ENCODE data around the gene SLK.

SLK gene

DNA sequence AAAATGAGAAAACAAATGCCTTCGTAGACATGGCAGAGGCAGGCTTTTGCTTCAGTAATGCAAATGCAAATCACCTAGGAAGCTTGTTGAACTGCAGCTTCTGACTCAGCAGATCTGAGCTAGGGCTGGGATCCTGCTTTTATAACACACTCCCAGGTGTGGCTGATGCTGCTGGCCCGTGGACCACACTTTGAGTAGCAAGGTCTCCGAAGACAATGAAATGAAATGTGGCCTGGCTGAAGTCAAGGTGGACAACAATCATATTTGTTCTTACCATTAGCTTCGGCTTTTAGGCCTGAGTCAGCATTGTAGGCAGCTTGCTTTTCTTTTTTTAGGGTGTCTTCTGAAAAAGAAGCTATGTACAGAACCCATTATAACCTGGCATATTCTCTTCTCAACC is 92.4 kb downstream of the SLK start:
- DNase-seq = no peak

DNA sequence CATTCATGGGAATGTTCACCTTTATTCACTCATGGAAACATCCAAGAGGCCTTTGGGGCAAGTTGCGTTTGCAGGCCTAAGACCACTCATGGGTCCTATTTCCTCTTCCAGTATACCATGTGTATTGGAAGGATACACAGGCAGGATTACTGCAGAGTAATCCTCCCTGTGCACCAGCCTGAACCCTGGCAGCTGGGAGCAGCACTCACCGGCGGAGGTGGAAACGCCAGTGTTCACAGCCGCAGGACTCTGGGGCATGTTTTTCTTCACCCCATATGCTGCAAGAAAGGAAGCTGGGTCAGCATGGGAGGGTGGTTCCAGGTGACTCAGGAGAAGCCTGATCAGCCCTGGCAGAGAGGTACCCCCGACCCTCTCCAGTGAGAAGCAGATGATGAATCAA is 94.3 kb downstream of the SLK start:
- DNase-seq = no peak

DNA sequence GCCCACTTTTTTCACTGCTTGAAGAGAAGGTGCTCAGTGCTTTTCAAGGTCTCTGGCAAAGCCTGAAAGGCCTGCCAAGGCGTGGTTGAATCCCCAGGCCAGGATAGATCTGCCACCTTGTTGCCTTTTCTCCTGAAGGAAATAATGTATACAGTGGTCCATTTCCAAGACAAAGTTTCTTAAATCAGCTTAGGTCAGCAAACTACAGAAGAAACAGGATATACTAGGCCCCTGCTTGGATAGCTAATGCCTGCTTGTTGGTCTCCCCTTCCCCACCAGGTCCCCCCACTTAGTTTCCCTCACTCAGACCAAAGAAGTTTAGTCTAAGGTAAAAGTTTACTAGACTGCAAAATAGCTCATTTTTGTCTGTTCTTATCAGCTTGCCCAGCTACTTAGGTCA is 98.8 kb downstream of the SLK start:
- no peak for DNase-seq

DNA sequence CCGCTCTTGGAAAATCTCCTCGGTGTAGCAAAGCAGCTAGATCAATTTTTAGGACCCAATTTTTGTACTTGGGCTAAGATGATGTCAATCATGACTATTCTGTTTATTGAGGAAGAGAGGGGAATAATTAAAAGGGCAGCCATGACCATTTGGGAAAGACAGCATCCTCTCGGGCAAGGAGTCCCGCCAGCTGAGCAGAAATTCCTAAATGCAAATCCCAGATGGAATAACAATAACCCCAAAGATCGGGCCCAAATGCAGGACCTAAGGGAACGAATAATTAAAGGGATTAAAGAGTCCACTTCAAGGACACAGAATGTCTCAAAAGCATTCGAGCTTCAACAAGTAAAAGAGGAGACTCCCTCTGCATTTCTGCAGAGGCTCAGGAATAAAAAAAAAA is 100.0 kb downstream of the SLK start:
- no peak for DNase-seq

DNA sequence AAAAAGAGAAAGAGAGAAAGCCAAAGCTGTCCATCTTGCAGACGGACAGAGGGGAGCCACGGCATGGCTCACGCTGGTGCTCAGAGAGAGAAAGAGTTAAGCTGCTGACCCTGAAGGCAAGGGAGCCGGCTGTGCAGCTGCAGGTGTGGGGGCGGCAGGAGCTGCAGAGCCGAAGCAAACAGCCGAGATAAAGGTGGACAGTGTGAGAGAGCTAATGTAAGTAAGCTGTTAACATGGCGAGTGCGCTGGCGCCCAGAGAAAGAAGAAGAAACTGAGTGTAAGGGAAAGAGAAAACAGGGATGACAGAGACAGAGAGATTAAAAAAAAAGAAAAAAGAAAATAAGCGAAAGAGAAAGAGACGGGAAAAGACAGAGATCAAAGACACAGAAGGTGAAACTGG is 100.6 kb downstream of the SLK start:
- DNase-seq = no peak

DNA sequence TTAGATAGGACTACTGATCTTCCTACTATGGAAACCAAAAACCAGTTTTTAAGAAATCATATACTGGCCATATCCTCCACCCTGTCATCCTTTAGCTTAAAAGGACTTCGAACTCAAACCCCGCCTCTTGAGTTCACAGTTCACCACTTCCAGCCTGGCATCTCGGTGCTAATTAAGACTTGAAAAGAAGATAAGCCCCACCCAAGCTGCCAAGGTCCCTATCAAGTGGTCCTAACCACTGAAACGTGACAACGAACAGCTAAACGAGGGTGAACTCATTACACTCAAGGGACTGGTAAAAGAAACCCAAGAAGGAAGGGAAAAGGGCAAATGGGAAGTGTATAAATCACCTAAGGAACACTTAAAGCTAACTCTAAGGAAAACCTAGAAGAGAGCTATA is 102.7 kb downstream of the SLK start:
- DNase-seq = no peak

DNA sequence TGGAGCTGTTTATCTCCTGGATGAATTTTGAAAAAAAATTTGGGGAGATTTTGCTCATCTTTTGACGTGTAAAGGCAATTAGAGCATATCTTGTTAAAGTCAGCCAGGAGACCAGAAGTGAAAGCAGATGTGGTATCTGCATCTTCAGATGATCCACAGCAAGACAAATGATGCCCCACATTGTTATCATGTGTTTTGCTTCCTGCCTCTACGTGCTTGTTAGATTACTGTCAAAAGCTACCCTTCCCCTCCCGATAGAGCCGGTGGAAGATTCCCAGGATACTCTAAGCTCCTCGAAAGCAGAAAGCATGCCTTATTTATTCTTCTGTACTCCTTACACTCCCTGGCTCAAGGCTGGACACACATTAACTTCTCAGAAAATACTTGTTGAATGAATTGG is 105.8 kb downstream of the SLK start:
- no peak for DNase-seq

DNA sequence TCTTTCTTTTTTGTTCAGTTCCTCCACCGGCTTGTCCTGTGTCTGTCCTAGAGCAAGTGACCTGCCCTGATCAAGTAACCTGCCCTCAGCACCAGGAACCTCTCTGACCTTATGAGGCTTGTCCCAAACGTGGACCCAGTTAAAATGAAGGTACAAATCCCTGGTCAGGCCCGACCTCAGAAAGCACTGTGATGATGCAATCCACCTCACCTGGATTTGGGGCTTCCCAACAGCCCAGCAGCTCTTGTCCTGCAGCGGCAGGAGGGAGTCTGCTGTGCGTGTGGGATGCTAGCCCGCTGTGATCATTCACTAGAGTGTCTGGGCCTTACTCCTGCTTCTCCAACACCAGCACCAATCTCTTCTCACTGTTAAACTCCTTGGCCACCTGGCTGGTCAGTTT is 107.6 kb downstream of the SLK start:
- no peak for DNase-seq

DNA sequence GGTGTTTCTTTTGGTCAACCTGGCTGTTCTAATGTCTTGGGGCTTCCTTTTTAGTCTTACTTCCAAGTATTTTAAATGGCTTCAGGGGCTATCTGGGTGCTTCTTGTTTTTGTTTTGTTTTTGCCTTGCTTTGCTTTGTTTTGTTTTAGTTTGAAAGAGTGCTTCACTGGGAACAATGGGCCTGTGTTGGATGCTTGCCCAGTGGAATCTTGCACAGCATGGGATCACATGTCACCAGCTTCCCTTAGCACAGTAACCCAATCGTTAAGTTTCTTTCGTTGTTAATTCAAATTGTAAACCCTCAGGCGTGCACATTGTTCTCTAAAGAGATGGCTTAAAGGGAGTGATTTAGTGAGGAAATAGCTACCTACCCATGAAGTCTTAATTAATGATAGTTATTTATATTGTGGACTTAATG is 109.8 kb downstream of the SLK start:
- DNase-seq = peak; percentile 55

DNA sequence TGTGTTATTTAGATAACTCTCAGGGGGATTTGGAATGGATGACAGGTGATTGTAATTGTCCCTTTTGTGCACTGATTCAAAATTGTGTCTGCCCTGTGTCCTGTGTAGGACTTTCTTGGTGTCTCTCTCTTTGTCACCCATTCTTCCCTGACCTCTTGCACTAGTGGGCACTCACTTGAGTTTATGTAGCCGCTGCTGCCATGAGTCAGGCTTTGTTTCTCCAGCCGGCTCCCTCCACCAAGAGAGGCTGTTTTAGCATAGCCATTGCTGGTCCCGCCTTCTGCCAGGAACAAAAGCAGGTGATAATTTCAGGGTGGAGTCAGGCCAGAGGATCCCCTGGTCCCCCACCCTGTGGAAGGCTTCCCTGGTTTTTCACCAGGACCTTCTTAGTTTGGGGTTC is 110.3 kb downstream of the SLK start:
- DNase-seq = no peak

DNA sequence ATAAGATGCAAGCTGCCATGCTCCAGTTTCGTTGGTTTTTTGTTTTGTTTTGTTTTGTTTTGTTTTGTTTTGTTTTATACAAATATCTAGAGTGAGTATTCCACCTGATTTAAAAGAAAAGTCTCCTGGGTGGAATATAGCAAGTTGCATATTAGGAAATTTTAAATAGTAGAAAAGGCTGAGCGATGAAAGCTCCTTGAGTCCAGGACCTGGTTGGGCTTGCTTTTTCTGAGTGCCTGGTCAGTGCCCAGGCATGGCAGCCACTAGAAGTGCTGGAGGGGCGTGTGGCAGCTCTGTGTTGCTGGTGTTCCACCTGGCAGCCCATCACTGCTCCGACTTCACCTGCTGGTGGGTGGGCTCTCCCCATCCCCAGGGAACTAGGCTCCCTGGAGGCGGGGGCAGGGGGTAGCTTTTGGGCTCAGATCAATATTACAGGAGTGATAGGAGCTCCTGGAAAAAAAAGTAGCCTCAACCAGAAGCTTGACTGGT is 110.8 kb downstream of the SLK start:
- no peak for DNase-seq

Measured in NCI-H2107 (cell line).